ENCODE results near the gene YIPF2.
A peak's percentile ranks its signal among the peaks of the same experiment; 100 is the strongest.
"Not testable (repeated sequence)": the region's sequence is repeated elsewhere in the genome, so short reads cannot be mapped to it uniquely, and the experiment has no call there.

YIPF2 gene

DNA sequence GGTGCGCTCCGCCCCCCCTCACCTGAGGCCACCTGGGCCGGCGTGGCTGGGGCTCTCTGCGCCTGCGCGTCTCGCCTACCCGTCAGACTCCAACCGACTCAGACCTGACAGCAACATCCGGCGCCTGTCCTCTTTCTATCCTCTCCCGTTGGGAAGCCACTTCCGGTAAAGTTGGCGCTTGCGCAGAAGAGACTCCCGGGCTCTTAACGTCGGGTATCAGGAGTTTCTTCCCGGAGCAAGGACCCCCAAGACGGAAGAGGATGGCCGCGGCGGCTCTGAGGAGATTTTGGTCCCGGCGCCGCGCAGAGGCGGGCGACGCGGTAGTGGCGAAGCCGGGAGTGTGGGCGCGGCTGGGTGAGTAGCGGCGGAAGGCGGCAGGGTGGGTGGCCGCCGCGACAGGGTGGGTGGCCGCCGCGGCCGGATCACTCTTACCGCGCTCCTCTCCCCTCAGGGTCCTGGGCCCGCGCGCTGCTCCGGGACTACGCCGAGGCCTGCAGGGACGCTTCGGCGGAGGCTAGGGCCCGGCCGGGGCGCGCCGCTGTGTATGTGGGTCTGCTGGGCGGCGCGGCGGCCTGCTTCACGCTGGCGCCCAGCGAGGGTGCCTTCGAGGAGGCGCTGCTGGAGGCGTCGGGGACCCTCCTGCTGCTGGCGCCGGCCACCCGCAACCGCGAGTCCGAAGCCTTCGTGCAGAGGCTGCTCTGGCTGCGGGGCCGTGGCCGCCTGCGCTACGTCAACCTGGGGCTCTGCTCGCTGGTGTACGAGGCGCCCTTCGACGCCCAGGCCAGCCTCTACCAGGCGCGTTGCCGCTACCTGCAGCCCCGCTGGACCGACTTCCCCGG lies at the start of gene YIPF2, which contains the start of gene TIMM29:
Gene YIPF2 (minus strand): TSS at position 77 of the 839 bp plus-strand sequence. CDS start 229 bp downstream, outside the sequence.
Gene TIMM29 (plus strand): TSS at position 249 of the 839 bp plus-strand sequence. CDS start 12 bp downstream, at position 261.
- peak; percentile 96 for DNase-seq

DNA sequence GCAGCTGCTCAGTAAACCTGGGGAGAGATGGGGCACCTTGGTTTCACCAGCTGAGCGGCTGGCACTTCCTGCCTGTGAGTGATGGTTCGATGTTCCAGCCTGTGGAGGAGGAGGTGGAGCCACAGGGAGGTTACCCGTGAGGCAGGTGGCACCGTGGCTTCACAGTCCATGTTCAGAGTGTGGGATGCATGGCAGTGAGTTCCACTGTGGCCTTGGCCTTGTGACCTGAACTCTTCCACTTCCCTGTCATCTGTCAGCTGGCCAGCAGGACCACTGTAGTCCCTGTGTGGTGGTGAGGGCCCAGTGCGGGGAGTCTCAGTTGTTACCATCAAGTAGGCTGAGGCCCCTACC lies 49.3 kb upstream of the YIPF2 start:
- DNase-seq = no peak

DNA sequence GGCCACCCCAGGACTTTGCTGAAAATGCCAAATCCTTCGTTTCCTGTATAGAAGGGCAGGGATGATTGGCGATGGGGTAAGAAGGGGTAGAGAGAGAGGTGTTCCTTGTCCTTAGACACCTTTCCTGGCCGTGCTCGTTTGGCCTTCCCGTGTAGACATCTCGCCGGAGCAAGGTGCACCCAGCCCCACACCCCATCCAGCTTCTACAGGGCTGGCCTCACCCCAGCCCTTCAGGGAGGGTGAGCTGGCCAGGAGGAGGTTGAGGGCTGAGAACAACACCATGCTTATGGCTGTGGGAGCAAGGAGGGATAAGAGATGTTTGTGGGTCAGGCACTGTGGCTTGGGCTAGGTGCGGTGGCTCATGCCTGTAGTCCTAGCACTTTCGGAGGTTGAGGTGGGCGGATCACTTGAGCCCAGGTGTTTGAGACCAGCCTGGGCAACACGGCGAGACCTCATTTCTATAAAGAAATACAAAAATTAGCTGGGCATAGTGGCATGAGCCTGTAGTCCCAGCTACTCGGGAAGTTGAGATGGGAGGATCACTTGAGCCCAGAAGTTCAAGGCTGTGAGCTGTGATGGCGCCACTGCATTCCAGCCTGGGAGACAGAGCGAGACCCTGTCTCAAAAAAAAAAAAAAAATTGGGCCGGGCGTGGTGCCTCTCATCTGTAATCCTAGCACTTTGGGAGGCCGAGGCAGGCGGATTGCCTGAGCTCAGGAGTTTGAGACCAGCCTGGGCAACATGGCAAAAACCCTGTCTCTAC lies 47.9 kb upstream of the YIPF2 start:
- DNase-seq = no peak

DNA sequence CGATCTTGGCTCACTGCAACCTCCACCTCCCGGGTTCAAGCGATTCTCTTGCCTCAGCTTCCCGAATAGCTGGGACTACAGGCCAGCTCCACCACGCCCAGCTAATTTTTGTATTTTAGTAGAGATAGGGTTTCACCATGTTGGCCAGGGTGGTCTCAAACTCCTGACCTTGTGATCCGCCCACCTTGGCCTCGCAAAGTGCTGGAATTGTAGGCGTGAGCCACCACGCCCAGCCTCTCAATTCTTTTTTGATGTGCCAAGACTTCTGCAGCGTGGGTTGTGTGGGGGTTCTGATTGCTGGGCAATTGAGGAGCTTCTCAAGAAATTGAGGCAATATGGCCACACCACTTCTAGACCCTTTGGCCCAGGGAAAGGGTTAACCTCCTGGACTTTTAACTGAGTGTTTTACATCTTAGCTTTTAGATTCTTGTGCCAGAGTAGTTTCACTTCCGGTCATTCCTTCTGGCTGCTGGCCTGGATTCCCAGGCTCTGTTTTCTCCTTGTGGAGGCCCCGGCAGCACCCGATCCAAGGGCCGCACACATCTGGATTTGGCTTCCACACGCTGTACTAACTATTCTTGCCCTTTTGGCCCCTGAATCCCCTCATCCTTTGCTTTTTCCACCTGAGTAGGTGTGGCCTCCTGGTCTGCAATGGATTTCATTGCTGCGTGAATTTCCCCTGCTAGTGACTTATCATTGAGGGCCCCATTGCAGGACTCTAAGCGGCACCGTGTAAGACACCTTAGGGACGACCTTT lies 47.1 kb upstream of the YIPF2 start:
- DNase-seq = no peak

DNA sequence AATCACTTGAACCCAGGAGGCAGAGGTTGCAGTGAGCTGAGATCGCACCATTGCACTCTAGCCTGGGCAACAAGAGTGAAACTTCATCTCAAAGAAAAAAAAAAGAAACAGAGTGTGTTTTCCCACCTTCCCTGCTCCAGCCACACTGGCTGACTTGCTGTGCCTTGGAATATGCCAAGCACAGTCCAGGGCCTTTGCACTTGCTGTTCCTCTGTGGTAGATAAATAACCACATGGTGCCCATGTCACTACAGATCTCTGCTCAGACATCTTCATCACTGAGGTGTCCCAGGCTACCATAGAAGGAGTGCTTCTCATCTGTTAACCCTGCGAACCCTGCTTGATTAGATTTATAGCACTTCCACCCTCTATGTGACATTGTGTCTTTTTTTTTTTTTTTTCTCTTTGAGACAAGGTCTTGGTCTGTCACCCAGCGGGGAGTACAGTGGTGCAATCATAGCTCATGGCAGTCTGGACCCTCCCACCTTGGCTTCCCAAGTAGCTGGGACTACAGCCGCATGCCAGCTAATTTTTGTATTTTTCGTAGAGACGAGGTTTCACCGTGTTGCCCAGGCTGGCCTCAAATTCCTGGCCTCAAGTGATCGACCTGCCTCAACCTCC lies 42.8 kb upstream of the YIPF2 start:
- no peak for DNase-seq

DNA sequence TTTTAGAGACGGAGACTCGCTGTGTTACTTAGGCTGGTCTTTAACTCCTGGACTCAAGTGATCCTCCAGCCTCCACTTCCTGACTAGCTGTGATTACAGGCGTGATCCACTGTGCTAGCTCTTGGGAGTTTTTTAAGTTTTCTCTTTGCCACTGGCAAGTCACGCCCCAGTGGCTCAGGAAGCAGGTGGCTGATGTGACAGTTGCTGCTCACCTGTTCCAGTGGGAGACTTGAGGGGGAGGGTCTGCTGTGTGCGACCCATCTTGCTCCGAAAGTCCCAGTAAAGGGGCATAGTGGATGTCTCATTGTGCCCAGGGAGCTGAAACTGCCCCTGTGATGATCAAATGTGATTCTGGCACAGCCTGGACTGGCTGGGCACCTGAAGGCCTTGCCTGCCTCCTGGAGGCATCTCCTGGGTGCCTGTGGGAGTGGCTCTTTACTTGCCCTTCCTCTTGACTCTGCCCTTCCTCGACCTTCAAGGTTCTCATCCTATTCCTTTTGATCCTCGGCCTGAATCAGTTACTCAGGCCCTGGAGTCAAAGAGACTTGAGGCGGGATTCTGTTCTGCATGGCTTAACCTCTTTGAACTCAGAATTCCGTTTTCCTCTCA lies 40.2 kb upstream of the YIPF2 start:
- DNase-seq = no peak

DNA sequence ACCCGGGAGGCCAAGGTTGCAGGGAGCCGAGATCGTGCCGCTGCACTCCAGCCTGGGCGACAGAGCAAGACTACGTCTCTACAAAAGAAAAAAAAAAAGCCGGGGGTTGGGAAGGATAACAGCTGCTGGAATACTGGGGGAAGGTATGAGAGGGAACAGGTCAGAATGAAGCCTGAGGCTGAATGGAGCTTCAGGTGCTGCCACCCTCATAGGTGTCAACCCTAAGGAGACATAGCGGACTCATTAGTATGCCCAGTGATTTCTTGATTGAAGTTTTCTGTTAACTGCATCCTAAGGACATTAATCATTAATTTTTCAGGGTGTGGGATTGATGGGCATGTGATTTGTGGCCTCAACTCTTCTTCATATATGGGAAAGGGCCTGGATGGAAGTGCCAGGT lies 38.4 kb upstream of the YIPF2 start:
- no peak for DNase-seq

DNA sequence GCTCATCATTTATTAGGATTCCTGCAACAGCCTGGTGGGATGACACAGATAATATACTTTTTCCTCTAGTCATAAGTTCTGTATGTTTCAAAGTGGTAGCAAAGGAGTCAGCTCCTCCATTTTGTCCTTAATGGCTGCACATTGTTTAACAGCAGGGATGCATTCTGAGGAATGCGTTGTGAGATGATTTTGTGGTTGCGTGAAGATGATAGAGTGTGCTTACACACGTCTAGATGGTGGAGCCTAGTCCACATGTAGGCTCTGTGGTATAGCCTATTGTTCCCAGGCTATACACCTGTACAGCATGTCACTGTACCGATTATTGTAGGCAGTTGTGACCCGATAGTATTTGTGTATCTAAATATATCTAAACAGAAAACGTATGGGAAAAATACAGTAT lies 37.0 kb upstream of the YIPF2 start:
- no peak for DNase-seq

DNA sequence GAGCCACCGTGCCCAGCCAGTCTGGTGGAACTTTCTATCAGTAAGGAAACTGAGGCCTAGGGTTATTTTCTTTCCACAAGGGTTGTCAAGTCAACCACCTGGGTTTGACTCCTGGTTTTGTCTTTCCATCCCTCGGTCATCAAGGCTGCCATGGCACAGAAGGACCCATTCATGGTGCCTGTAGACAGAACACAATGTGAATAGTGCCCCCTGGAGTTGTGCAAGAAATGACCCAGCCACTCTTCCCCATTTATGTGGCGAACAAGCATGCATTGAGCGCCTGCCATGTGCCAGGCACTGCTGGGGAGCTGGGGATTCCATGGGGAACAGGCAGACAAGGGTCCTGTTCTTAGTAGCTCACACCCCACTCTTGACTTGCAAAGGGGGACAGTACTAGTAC lies 36.5 kb upstream of the YIPF2 start:
- no peak for DNase-seq

DNA sequence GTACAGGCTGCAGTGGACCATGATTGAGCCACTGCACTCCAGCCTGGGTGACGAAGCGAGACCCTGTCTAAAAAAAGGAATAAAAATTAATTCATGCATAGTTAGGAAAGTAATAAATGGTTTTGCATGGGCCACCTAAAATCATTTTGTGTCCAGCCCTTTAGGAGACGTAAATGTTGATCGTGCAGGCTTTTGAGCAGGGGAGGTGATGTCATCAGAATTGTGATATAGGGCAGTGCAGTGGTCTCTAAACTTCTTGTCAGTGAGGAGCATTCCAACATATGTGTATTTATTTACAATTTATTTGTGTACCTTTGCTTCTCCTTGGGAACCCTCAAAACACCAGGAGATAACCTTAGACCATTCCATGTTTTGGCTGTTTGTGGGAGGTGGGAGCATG lies 35.4 kb upstream of the YIPF2 start:
- DNase-seq = no peak

DNA sequence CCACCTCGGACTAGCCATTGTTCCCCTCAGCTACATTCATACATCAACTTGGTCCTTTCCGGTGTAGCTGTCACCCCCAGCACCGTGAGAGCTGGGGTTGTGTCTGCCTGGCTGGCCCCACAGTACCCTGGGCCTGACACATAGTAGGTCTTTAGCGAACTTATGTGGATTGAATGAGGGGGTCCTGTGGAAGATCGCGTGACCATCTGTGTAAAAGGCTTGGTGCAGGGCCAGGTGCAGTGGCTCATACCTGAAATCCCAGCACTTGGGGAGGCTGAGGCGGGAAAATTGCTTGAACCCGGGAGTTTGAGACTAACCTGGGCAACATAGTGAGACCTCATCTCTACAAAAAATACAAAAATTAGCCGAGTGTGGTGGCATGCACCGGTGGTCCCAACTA lies 34.4 kb upstream of the YIPF2 start:
- DNase-seq = no peak

DNA sequence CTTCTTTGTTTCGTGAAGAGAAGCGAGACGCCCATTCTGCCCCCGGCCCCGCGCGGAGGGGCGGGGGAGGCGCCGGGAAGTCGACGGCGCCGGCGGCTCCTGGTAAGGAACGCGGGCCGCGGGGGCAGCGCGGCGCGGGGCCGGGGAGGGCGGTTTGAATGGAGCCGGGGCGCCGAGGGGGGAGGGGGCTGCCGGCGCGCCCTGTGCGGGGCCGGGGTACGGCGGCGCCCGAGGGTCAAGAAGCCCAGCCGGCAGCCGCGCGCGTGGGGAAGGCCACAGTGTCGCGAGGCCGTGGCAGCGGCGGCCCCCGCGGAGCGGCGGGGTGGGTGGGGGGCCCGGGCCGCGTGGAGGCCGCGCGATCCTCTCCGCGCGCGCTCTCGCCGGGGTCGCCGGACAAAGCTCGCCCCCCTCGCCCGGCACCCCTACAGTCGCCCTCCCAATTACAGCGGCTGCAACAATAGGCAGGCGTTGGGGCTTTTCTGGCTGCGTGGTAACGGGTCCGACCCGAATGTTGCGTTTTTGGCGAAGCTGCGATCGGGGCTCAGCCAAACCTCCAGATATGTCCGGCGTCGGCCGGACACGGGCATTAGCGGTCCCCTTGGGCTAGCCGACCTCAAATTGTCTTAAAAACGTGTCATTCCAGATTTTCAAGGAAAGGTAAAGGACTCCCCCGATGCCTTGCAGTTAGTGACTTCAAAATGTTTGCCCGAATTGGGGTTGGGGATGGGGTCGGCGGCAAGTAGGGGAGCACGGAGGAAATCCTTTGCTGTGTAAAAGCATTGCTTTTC lies 32.8 kb upstream of the YIPF2 start:
- DNase-seq = no peak

DNA sequence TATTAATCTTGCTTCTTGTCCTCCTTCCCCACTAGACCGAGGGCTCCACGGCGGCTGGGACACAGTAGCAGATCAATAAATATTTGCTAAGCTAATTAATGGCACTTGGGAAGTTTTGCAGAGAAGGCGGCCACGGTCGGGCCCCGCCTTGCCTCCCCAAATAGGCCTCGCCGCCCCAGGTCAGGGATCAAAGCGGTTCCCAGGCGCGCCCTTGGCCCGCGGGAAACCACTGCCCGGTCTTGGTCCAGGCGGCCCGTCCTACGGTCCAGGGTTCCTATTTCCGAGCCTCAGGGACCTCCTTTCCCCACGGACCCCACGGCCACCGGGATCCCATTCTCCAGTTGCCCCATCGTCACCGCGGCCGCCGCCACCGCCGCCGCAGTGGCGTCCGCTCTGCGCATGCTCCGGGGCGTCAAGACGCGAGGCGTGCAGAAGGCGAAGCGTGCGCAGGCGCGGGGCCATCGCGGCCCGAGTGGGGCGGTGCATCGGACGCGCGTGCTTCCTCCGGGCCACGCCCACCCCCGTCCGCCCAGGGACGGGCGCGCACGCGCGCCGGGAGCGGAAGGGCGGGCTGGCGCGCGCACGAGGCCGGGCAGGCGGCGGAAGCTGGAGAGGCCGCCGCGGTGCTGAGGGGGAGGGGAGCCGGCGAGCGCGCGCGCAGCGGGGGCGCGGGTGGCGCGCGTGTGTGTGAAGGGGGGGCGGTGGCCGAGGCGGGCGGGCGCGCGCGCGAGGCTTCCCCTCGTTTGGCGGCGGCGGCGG lies 32.1 kb upstream of the YIPF2 start, which contains the start of gene SMARCA4:
Gene SMARCA4 (plus strand): TSS at position 717 of the 759 bp plus-strand sequence. CDS start 23,122 bp downstream, outside the sequence.
- DNase-seq = peak; percentile 96

DNA sequence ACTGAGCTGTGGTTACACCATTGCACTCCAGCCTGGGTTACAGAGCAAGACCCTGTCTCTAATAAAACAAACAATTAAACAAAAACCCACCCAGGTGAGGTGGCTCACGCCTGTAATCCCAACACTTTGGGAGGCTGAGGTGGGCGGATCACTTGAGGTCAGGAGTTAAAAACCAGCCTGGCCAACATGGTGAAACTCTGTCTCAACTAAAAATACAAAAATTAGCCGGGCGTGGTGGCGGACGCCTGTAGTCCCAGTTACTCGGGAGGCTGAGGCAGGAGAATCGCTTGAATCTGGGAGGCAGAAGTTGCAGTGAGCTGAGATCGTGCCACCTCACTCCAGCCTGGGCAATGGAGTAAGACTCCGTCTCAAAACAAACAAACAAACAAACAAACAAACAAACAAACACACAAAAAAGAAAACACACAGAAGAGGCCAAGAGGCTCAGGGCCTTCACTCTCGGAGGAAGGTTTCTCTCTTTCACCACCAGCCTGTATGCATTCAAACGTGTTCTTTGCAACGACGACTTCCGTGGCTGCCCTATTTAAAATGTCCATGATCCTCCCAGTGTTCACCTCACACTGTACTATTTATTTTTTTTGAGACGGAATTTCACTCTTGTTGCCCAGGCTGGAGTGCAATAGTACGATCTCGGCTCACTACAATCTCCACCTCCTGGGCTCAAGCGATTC lies 31.0 kb upstream of the YIPF2 start:
- not testable (repeated sequence) for DNase-seq

DNA sequence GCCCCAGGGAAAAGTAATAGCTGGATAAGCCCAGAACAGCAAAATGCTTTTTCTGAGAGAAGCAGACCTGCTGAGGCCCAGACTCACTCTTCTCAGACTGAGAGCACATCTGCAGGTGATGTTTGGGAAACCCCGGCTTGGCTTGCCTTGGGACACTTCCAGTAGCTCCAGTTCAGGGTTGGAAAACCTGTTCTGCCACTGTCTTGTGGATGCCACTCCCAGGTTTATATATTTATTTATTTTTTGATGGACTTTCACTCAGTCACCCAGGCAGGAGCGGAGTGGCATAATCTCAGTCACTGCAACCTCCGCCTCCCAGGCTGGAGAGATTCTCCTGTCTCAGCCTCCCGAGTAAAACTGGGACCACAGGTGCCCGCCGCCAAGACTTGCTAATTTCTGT lies 24.4 kb upstream of the YIPF2 start:
- DNase-seq = no peak

DNA sequence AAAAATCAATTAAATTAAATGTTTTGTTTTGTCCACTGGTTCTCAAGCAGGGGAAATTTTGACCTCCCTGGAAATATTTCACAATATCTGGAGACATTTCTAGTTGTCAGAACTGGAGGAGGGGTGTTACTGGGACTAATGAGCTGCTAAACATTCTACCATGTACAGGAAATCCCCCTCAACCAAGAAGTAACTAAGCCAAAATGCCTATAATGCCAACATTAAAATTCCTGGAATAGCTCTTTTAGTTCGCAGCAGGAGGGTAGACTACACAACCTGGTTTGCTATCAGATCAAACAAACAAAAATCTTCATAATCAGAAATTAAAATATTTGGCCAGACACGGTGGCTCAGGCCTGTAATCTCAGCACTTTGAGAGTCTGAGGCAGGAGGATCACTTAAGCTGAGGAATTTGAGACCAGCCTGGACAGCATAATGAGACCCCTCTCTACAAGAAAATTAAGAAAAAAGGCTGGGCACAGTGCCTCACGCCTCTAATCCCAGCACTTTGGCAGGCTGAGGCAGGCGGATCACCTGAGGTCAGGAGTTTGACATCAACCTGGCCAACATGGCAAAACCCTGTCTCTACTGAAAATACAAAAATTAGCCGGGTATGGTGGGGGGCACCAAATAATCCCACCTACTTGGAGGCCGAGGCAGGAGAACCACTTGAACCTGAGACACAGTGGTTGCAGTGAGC lies 18.7 kb upstream of the YIPF2 start:
- no peak for DNase-seq

DNA sequence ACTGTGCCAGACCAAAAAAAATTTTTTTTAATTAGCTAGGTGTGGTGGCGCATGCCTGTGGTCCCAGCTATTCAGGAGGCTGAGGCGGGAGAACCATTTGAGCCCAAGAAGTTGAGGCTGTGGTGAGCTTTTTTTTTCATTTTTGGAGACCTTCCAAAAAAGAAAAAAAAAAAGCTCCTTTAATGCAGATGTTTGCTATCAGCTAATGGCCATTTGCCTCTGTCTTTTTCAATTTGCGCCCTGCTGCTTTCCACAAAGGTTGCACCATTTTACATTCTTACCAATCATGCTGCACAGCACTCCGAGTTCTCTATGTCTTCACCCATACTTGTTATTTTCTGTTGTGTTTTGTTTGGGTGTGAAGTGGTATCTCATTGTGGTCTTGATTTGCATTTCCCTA lies 16.8 kb upstream of the YIPF2 start:
- no peak for DNase-seq

DNA sequence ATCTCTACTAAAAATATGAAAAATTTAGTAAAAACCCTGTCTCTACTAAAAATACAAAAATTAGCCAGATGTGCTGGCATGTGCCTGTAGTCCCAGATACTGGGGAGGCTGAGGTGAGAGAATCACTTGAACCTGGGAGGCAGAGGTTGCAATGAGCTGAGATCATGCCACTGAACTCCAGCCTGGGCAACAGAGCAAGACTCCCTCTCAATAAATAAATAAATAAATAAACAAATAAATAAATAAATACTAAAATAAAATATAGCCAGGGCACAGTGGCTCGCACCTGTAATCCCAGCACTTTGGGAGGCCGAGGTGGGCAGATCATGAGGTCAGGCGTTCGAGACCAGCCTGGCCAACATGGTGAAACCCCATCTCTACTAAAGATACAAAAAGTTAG lies 15.0 kb upstream of the YIPF2 start:
- not testable (repeated sequence) for DNase-seq

DNA sequence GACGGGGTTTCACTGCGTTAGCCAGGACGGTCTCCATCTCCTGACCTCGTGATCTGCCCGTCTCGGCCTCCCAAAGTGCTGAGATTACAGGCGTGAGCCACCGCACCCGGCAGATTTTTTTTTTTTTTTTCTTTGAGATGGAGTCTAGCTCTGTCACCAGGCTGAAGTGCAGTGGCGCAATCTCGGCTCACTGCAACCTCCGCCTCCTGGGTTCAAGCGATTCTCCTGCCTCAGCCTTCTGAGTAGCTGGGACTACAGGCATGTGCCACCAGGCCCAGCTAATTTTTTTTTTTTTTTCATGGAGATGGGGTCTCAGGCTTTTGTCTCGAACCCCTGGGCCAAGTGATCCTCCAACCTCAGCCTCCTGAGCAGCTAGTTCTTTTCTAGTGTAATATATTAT lies 13.2 kb upstream of the YIPF2 start:
- DNase-seq = not testable (repeated sequence)

Measured in CD4-positive, alpha-beta T cell treated with Interleukin-17A for 1 hour (primary cell).